Mesenchymal stem cell (in vitro differentiated cells and primary cell): ENCODE data around the gene HAVCR2.

ENCODE experiments used
- DNase-seq: peaks from one replicate; pipeline ENCODE4 v3.0.0-alpha.2; 2013
- H2AFZ ChIP-seq: one replicate; pipeline ENCODE4 v1.6.1; 2013; ENCODE audit warnings: low read depth, mild to moderate bottlenecking, control low read depth, inconsistent platforms, low read length, moderate library complexity
- H2AK5ac ChIP-seq: 2 replicates; pipeline ENCODE4 v1.6.1; 2013; ENCODE audit warnings: low read length, moderate library complexity, mild to moderate bottlenecking, inconsistent platforms; ENCODE audit not compliant: severe bottlenecking
- H2BK120ac ChIP-seq: one replicate; pipeline ENCODE4 v1.6.1; 2013; ENCODE audit warnings: low read depth, mild to moderate bottlenecking, inconsistent platforms, low read length, moderate library complexity
- H2BK12ac ChIP-seq, 2 experiments: one replicate each; pipeline ENCODE4 v1.6.1; 2013; ENCODE audit warnings: inconsistent platforms in 2 of 2, low read length in 2 of 2, mild to moderate bottlenecking in 2 of 2, moderate library complexity in 2 of 2, control low read depth in 1 of 2
- H2BK15ac ChIP-seq: one replicate; pipeline ENCODE4 v1.6.1; 2013; ENCODE audit warnings: mild to moderate bottlenecking, low read depth, inconsistent platforms; ENCODE audit not compliant: poor library complexity, severe bottlenecking
- H2BK5ac ChIP-seq: 2 replicates; pipeline ENCODE4 v1.6.1; 2013; ENCODE audit warnings: low read depth, mild to moderate bottlenecking, low read length, control low read depth, inconsistent platforms; ENCODE audit not compliant: poor library complexity, severe bottlenecking
- H3K14ac ChIP-seq, 2 experiments: one replicate each; pipeline ENCODE4 v1.6.1; 2013; ENCODE audit warnings: inconsistent platforms in 2 of 2, low read length in 2 of 2, control low read depth in 1 of 2, mild to moderate bottlenecking in 1 of 2, moderate library complexity in 1 of 2
- H3K18ac ChIP-seq, 2 experiments: one replicate each; pipeline ENCODE4 v1.6.1; 2013; ENCODE audit warnings: inconsistent platforms in 2 of 2, low read length in 2 of 2, control low read depth in 1 of 2, low read depth in 1 of 2, mild to moderate bottlenecking in 1 of 2
- H3K23ac ChIP-seq, 2 experiments: one replicate each; pipeline ENCODE4 v1.6.1; 2013; ENCODE audit warnings: inconsistent platforms in 2 of 2, low read length in 2 of 2, mild to moderate bottlenecking in 2 of 2, moderate library complexity in 2 of 2, control low read depth in 1 of 2
- H3K27ac ChIP-seq: 2 replicates; pipeline ENCODE4 v1.5.1; 2013; ENCODE audit warnings: mild to moderate bottlenecking, moderate library complexity, low read length, control low read depth, inconsistent platforms; ENCODE audit not compliant: poor library complexity, severe bottlenecking
- H3K27me3 ChIP-seq, 2 experiments: 2 replicates each; pipeline versions ENCODE4 v1.6.1 to v1.7.0; 2013; ENCODE audit warnings: low read length in 2 of 2, mild to moderate bottlenecking in 2 of 2, moderate library complexity in 2 of 2, control low read depth in 1 of 2, inconsistent platforms in 1 of 2; ENCODE audit not compliant: control insufficient read depth in 1 of 2, insufficient read depth in 1 of 2
- H3K36me3 ChIP-seq, 2 experiments: 2 replicates each; pipeline versions ENCODE4 v1.6.1 to v1.7.0; 2013; ENCODE audit warnings: low read length in 2 of 2, control low read depth in 1 of 2, inconsistent platforms in 1 of 2, low read depth in 1 of 2, mild to moderate bottlenecking in 1 of 2; ENCODE audit not compliant: insufficient read depth in 2 of 2, control insufficient read depth in 1 of 2
- H3K4ac ChIP-seq, 2 experiments: one replicate each; pipeline ENCODE4 v1.6.1; 2013; ENCODE audit warnings: inconsistent platforms in 2 of 2, low read length in 2 of 2, mild to moderate bottlenecking in 2 of 2, moderate library complexity in 2 of 2, control low read depth in 1 of 2, low read depth in 1 of 2
- H3K4me1 ChIP-seq: 2 replicates; pipeline ENCODE4 v1.6.1; 2013; ENCODE audit warnings: low read depth, low read length, control low read depth; ENCODE audit not compliant: control insufficient read depth, insufficient read depth
- H3K4me2 ChIP-seq: 2 replicates; pipeline ENCODE4 v1.6.1; 2013; ENCODE audit warnings: low read length, mild to moderate bottlenecking, inconsistent platforms; ENCODE audit not compliant: poor library complexity, severe bottlenecking
- H3K4me3 ChIP-seq, 2 experiments: 2 replicates each; pipeline versions ENCODE4 v1.5.1 to v1.7.0; 2013; ENCODE audit warnings: low read length in 2 of 2, mild to moderate bottlenecking in 2 of 2, control low read depth in 1 of 2, low read depth in 1 of 2; ENCODE audit not compliant: insufficient read depth in 1 of 2
- H3K79me1 ChIP-seq: replicated peaks from 2 replicates; pipeline ENCODE4 v1.6.1; 2013; ENCODE audit warnings: mild to moderate bottlenecking, control low read depth, low read length, inconsistent platforms; ENCODE audit not compliant: poor library complexity, severe bottlenecking
- H3K9ac ChIP-seq: 2 replicates; pipeline ENCODE4 v1.7.0; 2013; ENCODE audit warnings: mild to moderate bottlenecking, low read length, moderate library complexity
- H3K9me3 ChIP-seq: 2 replicates; pipeline ENCODE4 v1.7.0; 2013; ENCODE audit warnings: mild to moderate bottlenecking, low read length; ENCODE audit not compliant: control insufficient read depth
- H4K8ac ChIP-seq: one replicate; pipeline ENCODE4 v1.6.1; 2013; ENCODE audit warnings: inconsistent platforms, mild to moderate bottlenecking, low read length, moderate library complexity
- H4K91ac ChIP-seq: one replicate; pipeline ENCODE4 v1.6.1; 2013; ENCODE audit warnings: mild to moderate bottlenecking, low read length, inconsistent platforms
- WGBS: methylation state at CpG from one replicate; pipeline ENCODE4 v1.1.7; 2013; ENCODE audit warnings: mixed read lengths; 5-methylcytosine and 5-hydroxymethylcytosine counted together

The HAVCR2 gene

GRCh38 chr5:157063776-157064430, 44.9 kb downstream of the HAVCR2 start:
- Histone ChIP-seq H2AK5ac (no peak overlapping the region), H3K4me2 (no peak overlapping the region), H3K4me3 (no peak overlapping the region), H3K4ac (no peak overlapping the region), H3K18ac (no peak overlapping the region), H2BK15ac (no peak overlapping the region), H3K27ac (no peak overlapping the region), H3K27me3 (no peaks in the 10 kb centered on the region), H2BK120ac (no peak overlapping the region), H3K14ac (no peak overlapping the region), H3K36me3 (no peaks in the 10 kb centered on the region), H3K79me1 (no peaks in the 10 kb centered on the region), H3K9ac (no peak overlapping the region), H2BK12ac (no peak overlapping the region), H3K23ac (no peak overlapping the region), H3K4me1 (peaks cover 3% of the 10 kb centered on the region), H2AFZ (no peak overlapping the region), H4K8ac (no peak overlapping the region), H3K9me3 (no peaks in the 10 kb centered on the region), H4K91ac (no peak overlapping the region), H2BK5ac (no peak overlapping the region)
- WGBS, result 95% methylated on average over 3 of the region's 4 CpGs
- no peak for DNase-seq

GRCh38 chr5:157059891-157060290, 49.0 kb downstream of the HAVCR2 start:
- no peaks in the 10 kb centered on the region for H3K36me3 ChIP-seq
- no peak overlapping the region for H3K4me3 ChIP-seq
- H3K9ac ChIP-seq, result peak overlapping the region; percentile 9
- no peak overlapping the region for H3K23ac ChIP-seq
- H2AFZ ChIP-seq, result no peak overlapping the region
- H2BK15ac ChIP-seq, result no peak overlapping the region
- no peak overlapping the region for H2BK120ac ChIP-seq
- H4K91ac ChIP-seq, result no peak overlapping the region
- H3K4ac ChIP-seq, result no peak overlapping the region
- no CpG with 5 or more reads among the region's 3 CpGs for WGBS
- DNase-seq, result no peak
- H3K79me1 ChIP-seq, result no peaks in the 10 kb centered on the region
- H2BK12ac ChIP-seq, result no peak overlapping the region
- peak overlapping the region; percentile 94 for H2BK5ac ChIP-seq
- H3K27me3 ChIP-seq, result no peaks in the 10 kb centered on the region
- H2AK5ac ChIP-seq, result peak overlapping the region; percentile 99
- H3K4me1 ChIP-seq, result peaks cover 9% of the 10 kb centered on the region
- H3K4me2 ChIP-seq, result no peak overlapping the region
- no peak overlapping the region for H3K14ac ChIP-seq
- H3K18ac ChIP-seq, result no peak overlapping the region
- H4K8ac ChIP-seq, result no peak overlapping the region
- no peaks in the 10 kb centered on the region for H3K9me3 ChIP-seq
- peak overlapping the region; percentile 91 for H3K27ac ChIP-seq

GRCh38 chr5:157059093-157059539, 49.7 kb downstream of the HAVCR2 start, which contains the start of gene HAVCR1:
Gene HAVCR1 (minus strand): TSS chr5:157059116. CDS start chr5:157057943, 1,173 bp downstream.
- H2BK12ac ChIP-seq, result no peak within 1 kb of the TSS
- no peak within 1 kb of the TSS for H3K23ac ChIP-seq
- DNase-seq, result no peak
- no peak within 1 kb of the TSS for H3K4ac ChIP-seq
- no peak within 1 kb of the TSS for H3K18ac ChIP-seq
- no peak within 1 kb of the TSS for H2BK120ac ChIP-seq
- H3K36me3 ChIP-seq, result no peaks in the 10 kb centered on the region
- no peak within 1 kb of the TSS for H2BK15ac ChIP-seq
- no peaks in the 10 kb centered on the region for H3K79me1 ChIP-seq
- peak within 1 kb of the TSS; percentile 99 for H2AK5ac ChIP-seq
- H3K4me1 ChIP-seq, result peaks cover 9% of the 10 kb centered on the region
- 82% methylated on average over 8 of the region's 9 CpGs for WGBS
- peak within 1 kb of the TSS; percentile 94 for H2BK5ac ChIP-seq
- H4K91ac ChIP-seq, result no peak within 1 kb of the TSS
- peak within 1 kb of the TSS; percentile 91 for H3K27ac ChIP-seq
- H3K9me3 ChIP-seq, result no peaks in the 10 kb centered on the region
- no peak within 1 kb of the TSS for H3K4me3 ChIP-seq
- H4K8ac ChIP-seq, result no peak within 1 kb of the TSS
- H3K9ac ChIP-seq, result no peak within 1 kb of the TSS
- no peak within 1 kb of the TSS for H3K14ac ChIP-seq
- no peaks in the 10 kb centered on the region for H3K27me3 ChIP-seq
- H2AFZ ChIP-seq, result no peak within 1 kb of the TSS
- H3K4me2 ChIP-seq, result no peak within 1 kb of the TSS

GRCh38 chr5:157057459-157058370, 51.1 kb downstream of the HAVCR2 start:
- Histone ChIP-seq H2BK12ac (no peak overlapping the region), H3K4ac (no peak overlapping the region), H3K27me3 (no peaks in the 10 kb centered on the region), H2BK5ac (peak overlapping the region; percentile 9), H4K91ac (no peak overlapping the region), H2BK120ac (no peak overlapping the region), H2AFZ (no peak overlapping the region), H3K27ac (peak overlapping the region; percentile 87), H2BK15ac (no peak overlapping the region), H3K9ac (no peak overlapping the region), H3K79me1 (no peaks in the 10 kb centered on the region), H3K18ac (no peak overlapping the region), H3K4me2 (no peak overlapping the region), H2AK5ac (peak overlapping the region; percentile 75), H3K14ac (no peak overlapping the region), H3K36me3 (no peaks in the 10 kb centered on the region), H3K4me1 (peaks cover 8% of the 10 kb centered on the region), H4K8ac (no peak overlapping the region), H3K9me3 (no peaks in the 10 kb centered on the region), H3K23ac (no peak overlapping the region), H3K4me3 (no peak overlapping the region)
- peak; percentile 15 for DNase-seq
- WGBS, result 98% methylated on average over 10 of the region's 11 CpGs
